CD4-positive, alpha-beta T cell (primary cell): ENCODE data around the gene MFN1. TPM values are rescaled to one million over a fixed set of nuclear protein-coding genes. Genes with fewer than 3 reads are reported as not detected.
A peak's percentile ranks its signal among the peaks of the same experiment; 100 is the strongest.

Experiments
- ATAC-seq: fragments of 200-7000 bp; cut with Tn5 transposase; one replicate; pipeline ENCODE4 v1.10.0; 2022; ENCODE audit warnings: mild to moderate bottlenecking; ENCODE audit not compliant: poor library complexity
- CTCF ChIA-PET: fragments of 350-600 bp; sonication (Branson Sonifier 250); formaldehyde crosslinking; loops from one replicate; lab custom pipeline; 2021; ENCODE audit warnings: antibody characterized with exemption, inconsistent platforms; lab: Charles Lee
- POLR2A ChIA-PET: fragments of 350-600 bp; sonication (Branson Sonifier 250); formaldehyde crosslinking; loops from one replicate; lab custom pipeline; 2021; ENCODE audit warnings: antibody characterized with exemption, inconsistent platforms; lab: Charles Lee
- DNase-seq, 14 experiments: peaks; one replicate each; pipeline ENCODE4 v3.0.0-alpha.2; 2013 to 2020; ENCODE audit warnings: mixed read lengths in 2 of 14
- H3K27ac ChIP-seq, 2 donors: one replicate each; pipeline versions ENCODE4 v1.5.1 to v1.7.0; 2013; ENCODE audit warnings: low read length in 2 of 2, low read depth in 1 of 2, mild to moderate bottlenecking in 1 of 2
- H3K27me3 ChIP-seq, 2 experiments: 1 replicate in 1 of 2; 2 replicates in 1 of 2; pipeline versions ENCODE4 v1.6.1 to v1.7.0; 2013; ENCODE audit warnings: low read length in 2 of 2, control low read depth in 1 of 2, mild to moderate bottlenecking in 1 of 2, moderate library complexity in 1 of 2; ENCODE audit not compliant: insufficient read depth in 2 of 2, control insufficient read depth in 1 of 2
- H3K36me3 ChIP-seq: one replicate; pipeline ENCODE4 v1.6.1; 2013; ENCODE audit warnings: low read length, control low read depth; ENCODE audit not compliant: insufficient read depth
- H3K4me1 ChIP-seq: one replicate; pipeline ENCODE4 v1.6.1; 2013; ENCODE audit warnings: low read length, control low read depth; ENCODE audit not compliant: insufficient read depth
- H3K4me3 ChIP-seq: one replicate; pipeline ENCODE4 v1.5.1; 2013; ENCODE audit warnings: mild to moderate bottlenecking, low read length, moderate library complexity
- H3K9me3 ChIP-seq, 2 experiments: 1 replicate in 1 of 2; 2 replicates in 1 of 2; pipeline versions ENCODE4 v1.6.1 to v1.7.0; 2013; ENCODE audit warnings: low read length in 2 of 2, mild to moderate bottlenecking in 2 of 2, control low read depth in 1 of 2, moderate library complexity in 1 of 2; ENCODE audit not compliant: control insufficient read depth in 1 of 2, insufficient read depth in 1 of 2
- H3K27ac Mint-ChIP-seq: one replicate; pipeline ENCODE4 v1.8.0; 2020; ENCODE audit warnings: mixed read lengths
- H3K27me3 Mint-ChIP-seq: one replicate; pipeline ENCODE4 v1.8.0; 2021; ENCODE audit warnings: mixed read lengths
- H3K36me3 Mint-ChIP-seq: one replicate; pipeline ENCODE4 v1.8.0; 2021; ENCODE audit warnings: low read depth, mixed read lengths
- H3K4me1 Mint-ChIP-seq: one replicate; pipeline ENCODE4 v1.8.0; 2021; ENCODE audit warnings: low read depth, mixed read lengths
- H3K4me3 Mint-ChIP-seq: one replicate; pipeline ENCODE4 v1.8.0; 2020; ENCODE audit warnings: mild to moderate bottlenecking, mixed read lengths
- H3K9me3 Mint-ChIP-seq: one replicate; pipeline ENCODE4 v1.8.0; 2020; ENCODE audit warnings: mixed read lengths
- intact Hi-C, 2 experiments: fragments of 100-400 bp; cut with DNase I in 1 of 2; cut with micrococcal nuclease in 1 of 2; formaldehyde crosslinking; loops; one replicate each; pipeline versions ENCODE4 v1.15.1 to v1.9.0; 2023 to 2025; cut with DNase I, micrococcal nuclease
- total RNA-seq, 174 experiments: library from RNA in 2 of 174; stranded (reverse) in 2 of 174; gene quantifications; one replicate each; pipeline ENCODE4 v1.2.3 and lab custom pipeline; 2021 to 2026
- TF ChIP-seq, protein P1 (sequence below): fragments of 200-600 bp; IDR thresholded peaks from one replicate; pipeline ENCODE4 v1.8.0; 2022; ENCODE audit warnings: antibody characterized with exemption, mild to moderate bottlenecking

The MFN1 gene
- total RNA-seq, 2 experiments from 2014 or later: 20.7 to 26.1 TPM

DNA sequence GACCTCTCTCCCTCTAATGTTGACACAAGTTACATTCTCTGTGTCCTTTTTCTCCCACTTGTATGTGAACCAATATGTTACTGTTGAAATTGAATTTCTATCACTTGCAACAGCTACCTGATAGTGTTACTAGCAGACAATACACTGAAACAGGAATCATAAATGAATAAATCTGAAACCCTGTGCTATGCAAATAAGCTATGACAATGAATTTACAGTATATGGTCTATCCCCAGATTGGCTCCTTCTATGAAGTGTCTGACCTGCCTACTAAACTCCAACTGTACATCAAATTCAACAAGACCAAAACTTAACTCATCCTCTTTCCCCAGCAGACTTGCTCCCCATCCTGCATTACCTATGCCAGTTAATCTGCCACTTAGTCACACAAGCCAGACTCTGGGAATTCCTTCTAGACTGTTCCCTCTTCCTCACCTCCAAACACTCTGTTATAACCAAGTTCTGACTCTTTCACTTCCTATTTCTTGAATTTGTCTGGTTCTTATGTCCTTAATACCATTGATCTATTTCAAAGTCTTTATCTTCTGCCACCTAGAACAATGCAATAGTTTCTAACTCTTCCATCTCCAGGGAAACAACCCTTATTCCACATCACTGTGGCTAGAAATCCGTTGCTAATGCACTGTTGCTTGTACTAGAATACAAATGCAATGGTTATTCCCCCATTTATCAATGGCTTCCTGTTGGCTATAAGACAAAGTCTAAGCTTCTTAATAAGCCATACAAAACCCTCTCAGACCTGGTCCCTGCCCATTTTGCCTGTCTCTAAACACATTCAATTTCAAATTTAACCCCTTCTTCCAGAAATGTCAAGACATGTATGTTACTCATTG lies 38.1 kb upstream of the MFN1 start:
- Histone ChIP-seq H3K27me3 (no peaks in the 10 kb centered on the region), H3K4me3 (no peak overlapping the region), H3K36me3 (no peaks in the 10 kb centered on the region), H3K9me3 (no peaks in the 10 kb centered on the region), H3K27ac (no peak overlapping the region), H3K4me1 (no peaks in the 10 kb centered on the region)
- ATAC-seq: no peak
- H3K27me3 Mint-ChIP-seq: no peaks in the 10 kb centered on the region
- intact Hi-C loops: loop anchor here (5.0 to 10.0 kb wide), 2 partner anchors 75 to 112 kb away; no protein-coding TSS in a partner anchor
- TF ChIP-seq, protein P1, sequence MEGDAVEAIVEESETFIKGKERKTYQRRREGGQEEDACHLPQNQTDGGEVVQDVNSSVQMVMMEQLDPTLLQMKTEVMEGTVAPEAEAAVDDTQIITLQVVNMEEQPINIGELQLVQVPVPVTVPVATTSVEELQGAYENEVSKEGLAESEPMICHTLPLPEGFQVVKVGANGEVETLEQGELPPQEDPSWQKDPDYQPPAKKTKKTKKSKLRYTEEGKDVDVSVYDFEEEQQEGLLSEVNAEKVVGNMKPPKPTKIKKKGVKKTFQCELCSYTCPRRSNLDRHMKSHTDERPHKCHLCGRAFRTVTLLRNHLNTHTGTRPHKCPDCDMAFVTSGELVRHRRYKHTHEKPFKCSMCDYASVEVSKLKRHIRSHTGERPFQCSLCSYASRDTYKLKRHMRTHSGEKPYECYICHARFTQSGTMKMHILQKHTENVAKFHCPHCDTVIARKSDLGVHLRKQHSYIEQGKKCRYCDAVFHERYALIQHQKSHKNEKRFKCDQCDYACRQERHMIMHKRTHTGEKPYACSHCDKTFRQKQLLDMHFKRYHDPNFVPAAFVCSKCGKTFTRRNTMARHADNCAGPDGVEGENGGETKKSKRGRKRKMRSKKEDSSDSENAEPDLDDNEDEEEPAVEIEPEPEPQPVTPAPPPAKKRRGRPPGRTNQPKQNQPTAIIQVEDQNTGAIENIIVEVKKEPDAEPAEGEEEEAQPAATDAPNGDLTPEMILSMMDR: no peak
- DNase-seq: no peak
- CTCF ChIA-PET: interaction anchor here (1.1 kb wide), 1 partner anchor 15 kb away, joined by 3 read pairs; no protein-coding TSS in a partner anchor
- no peaks in the 10 kb centered on the region for H3K36me3 Mint-ChIP-seq
- no peak overlapping the region for H3K27ac Mint-ChIP-seq
- no peak overlapping the region for H3K4me3 Mint-ChIP-seq
- no peaks in the 10 kb centered on the region for H3K9me3 Mint-ChIP-seq
- POLR2A ChIA-PET: no interaction called here
- H3K4me1 Mint-ChIP-seq: no peaks in the 10 kb centered on the region

DNA sequence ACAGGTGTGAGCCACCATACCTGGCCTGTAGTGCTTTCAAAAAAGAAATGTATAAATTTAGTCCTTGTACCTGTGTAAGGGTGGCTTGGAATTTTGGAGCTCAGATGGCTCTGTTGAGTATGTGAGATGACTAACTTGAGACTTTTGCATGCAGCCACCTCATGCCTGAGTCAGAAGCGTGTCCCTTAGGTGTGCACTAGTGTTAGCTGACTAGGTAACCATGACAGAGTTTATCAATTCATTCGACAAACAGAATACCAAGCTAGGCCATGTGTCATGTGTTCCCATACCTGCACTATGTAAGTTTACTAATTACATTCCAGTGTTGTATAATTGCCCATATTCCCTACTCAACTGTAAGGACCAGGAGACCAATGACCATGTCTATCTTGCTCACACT lies 28.6 kb upstream of the MFN1 start:
- Histone ChIP-seq H3K4me1 (peaks cover 11% of the 10 kb centered on the region), H3K27me3 (no peaks in the 10 kb centered on the region), H3K4me3 (no peak overlapping the region), H3K9me3 (no peaks in the 10 kb centered on the region), H3K27ac (no peak overlapping the region), H3K36me3 (no peaks in the 10 kb centered on the region)
- ATAC-seq (no peak), DNase-seq (no peak)
- H3K27ac Mint-ChIP-seq: no peak overlapping the region
- H3K4me1 Mint-ChIP-seq: peaks cover 33% of the 10 kb centered on the region
- H3K9me3 Mint-ChIP-seq: no peaks in the 10 kb centered on the region
- H3K27me3 Mint-ChIP-seq: no peaks in the 10 kb centered on the region
- ChIA-PET CTCF (interaction anchor here (1.0 kb wide), 1 partner anchor 304 kb away, joined by 3 read pairs; no protein-coding TSS in a partner anchor), POLR2A (no interaction called here)
- intact Hi-C loops: loop anchor here (2.0 to 10.0 kb wide), 4 partner anchors 84 to 882 kb away; partner anchors contain the start of gene ZMAT3 (in 1 of the 2)
- no peak overlapping the region for H3K4me3 Mint-ChIP-seq
- H3K36me3 Mint-ChIP-seq: peaks cover 15% of the 10 kb centered on the region
- TF ChIP-seq, protein P1: no peak

DNA sequence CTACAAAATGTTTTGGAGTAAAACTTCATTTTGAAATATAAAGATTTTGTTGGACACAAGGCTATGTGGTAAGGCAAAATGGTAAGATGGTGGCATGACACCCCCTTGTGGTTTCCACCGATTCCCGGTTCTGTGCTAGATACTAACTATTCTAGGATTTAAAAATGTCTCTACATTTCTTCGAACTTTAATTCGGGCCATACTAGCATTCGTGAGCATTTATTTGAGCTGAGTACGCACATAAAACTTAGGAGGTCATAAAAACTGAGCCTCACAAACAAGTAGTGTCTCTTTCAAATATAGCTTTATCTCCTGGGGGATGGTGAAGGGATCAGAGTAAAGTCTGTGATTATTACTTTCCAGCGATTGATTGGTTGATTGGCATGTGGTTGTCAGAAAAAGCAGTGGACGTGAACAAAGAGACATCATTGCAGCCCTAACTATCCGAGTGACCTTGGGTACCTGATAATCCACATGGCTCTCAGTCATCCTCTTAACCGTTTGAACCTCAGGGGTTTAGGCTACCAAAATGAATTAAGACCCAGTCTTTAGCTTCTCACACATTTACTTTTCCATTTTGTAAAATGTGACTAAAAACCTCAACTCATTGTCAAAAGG lies 25.7 kb upstream of the MFN1 start:
- CTCF ChIA-PET: interaction anchor here (0.6 to 1.9 kb wide), 6 partner anchors 26 to 306 kb away, joined by 3 to 9 read pairs (median 4); partner anchors contain the start of genes PIK3CA and ZMAT3
- TF ChIP-seq, protein P1: no peak
- POLR2A ChIA-PET: interaction anchor here (0.6 to 4.4 kb wide), 8 partner anchors 25 to 306 kb away, joined by 3 to 51 read pairs (median 3); partner anchors contain the start of genes MFN1 and PIK3CA
- Mint-ChIP-seq H3K4me3 (peak overlapping the region; percentile 84), H3K27me3 (no peaks in the 10 kb centered on the region), H3K27ac (peak overlapping the region; percentile 86), H3K36me3 (peaks cover 26% of the 10 kb centered on the region), H3K9me3 (no peaks in the 10 kb centered on the region), H3K4me1 (peaks cover 39% of the 10 kb centered on the region)
- ATAC-seq (no peak), DNase-seq (peak in 4 of 14 experiments; percentile 31 to 39 (median 38))
- Histone ChIP-seq H3K9me3 (no peaks in the 10 kb centered on the region), H3K27me3 (no peaks in the 10 kb centered on the region), H3K4me1 (peaks cover 25% of the 10 kb centered on the region), H3K27ac (peak overlapping the region in 1 of 2 donors; percentile 46), H3K4me3 (peak overlapping the region; percentile 72), H3K36me3 (no peaks in the 10 kb centered on the region)
- intact Hi-C loops: loop anchor here (2.0 to 10.0 kb wide), 4 partner anchors 25 to 1593 kb away; partner anchors contain the start of genes ACTL6A (in 2 of the 2), FXR1 (in 1 of the 2), MFN1 (in 1 of the 2) and MRPL47 (in 1 of the 2)
